Loucy (cell line): ENCODE measurements around the gene CHST14.
"Not testable (repeated sequence)": the region's sequence is repeated elsewhere in the genome, so short reads cannot be mapped to it uniquely, and the experiment has no call there.

Experiments
- H2AFZ ChIP-seq: fragments of 200-600 bp; sonication (generic); 2 replicates; pipeline ENCODE4 v1.6.0; 2016; ENCODE audit warnings: antibody characterized with exemption, mild to moderate bottlenecking, low read length, moderate library complexity
- H3F3A ChIP-seq: fragments of 200-600 bp; 2 replicates; pipeline ENCODE4 v1.6.0; 2016; ENCODE audit warnings: antibody characterized with exemption, low read depth, mild to moderate bottlenecking
- H3K27me3 ChIP-seq: fragments of 200-600 bp; sonication (generic); 2 replicates; pipeline ENCODE4 v1.6.1; 2014; ENCODE audit warnings: low read length, mild to moderate bottlenecking; ENCODE audit not compliant: insufficient read depth, poor library complexity, severe bottlenecking
- H3K36me3 ChIP-seq: fragments of 200-600 bp; sonication (generic); 2 replicates; pipeline ENCODE4 v1.6.1; 2016; ENCODE audit warnings: low read length; ENCODE audit not compliant: insufficient read depth
- H3K4me1 ChIP-seq: fragments of 200-600 bp; sonication (generic); 2 replicates; pipeline ENCODE4 v1.5.1; 2014; ENCODE audit warnings: low read length, mild to moderate bottlenecking; ENCODE audit not compliant: insufficient read depth, poor library complexity, severe bottlenecking
- H3K4me2 ChIP-seq: fragments of 200-600 bp; sonication (generic); 2 replicates; pipeline ENCODE4 v1.6.0; 2014; ENCODE audit warnings: antibody characterized with exemption, low read length, low read depth, mild to moderate bottlenecking; ENCODE audit not compliant: poor library complexity, severe bottlenecking
- H3K4me3 ChIP-seq: fragments of 200-600 bp; sonication (generic); 2 replicates; pipeline ENCODE4 v1.5.1; 2014; ENCODE audit warnings: low read length, mild to moderate bottlenecking, mixed read lengths; ENCODE audit not compliant: poor library complexity, severe bottlenecking
- H3K79me2 ChIP-seq: fragments of 200-600 bp; sonication (generic); 2 replicates; pipeline ENCODE4 v1.6.1; 2014; ENCODE audit warnings: low read length; ENCODE audit not compliant: insufficient read depth
- H3K9ac ChIP-seq: fragments of 200-600 bp; sonication (generic); 2 replicates; pipeline ENCODE4 v1.6.0; 2014; ENCODE audit warnings: mild to moderate bottlenecking, low read depth, low read length, moderate library complexity; ENCODE audit not compliant: poor library complexity, severe bottlenecking
- H3K9me2 ChIP-seq: fragments of 200-600 bp; sonication (generic); replicated peaks from 2 replicates; pipeline ENCODE4 v1.6.1; 2016; ENCODE audit warnings: low read depth, low read length, mixed read lengths
- H3K9me3 ChIP-seq: fragments of 200-600 bp; sonication (generic); 2 replicates; pipeline ENCODE4 v1.6.1; 2014; ENCODE audit warnings: mild to moderate bottlenecking, antibody characterized with exemption, low read length, low read depth; ENCODE audit not compliant: insufficient read depth
- H4K20me1 ChIP-seq: fragments of 200-600 bp; sonication (generic); 2 replicates; pipeline ENCODE4 v1.6.0; 2014; ENCODE audit warnings: antibody characterized with exemption, low read length, mild to moderate bottlenecking; ENCODE audit not compliant: insufficient read depth, poor library complexity, severe bottlenecking
- EZH2phosphoT487 ChIP-seq: fragments of 200-600 bp; IDR thresholded peaks from 2 replicates; pipeline ENCODE4 v1.6.1; 2018; ENCODE audit warnings: antibody characterized with exemption, mild to moderate bottlenecking, moderate library complexity, borderline replicate concordance
- TF ChIP-seq, protein P1 (sequence below): fragments of 200-600 bp; sonication (generic); conservative IDR thresholded peaks from 2 replicates; pipeline ENCODE4 v1.5.1; 2014; ENCODE audit warnings: mild to moderate bottlenecking, antibody characterized with exemption, low read length

CHST14 gene

DNA sequence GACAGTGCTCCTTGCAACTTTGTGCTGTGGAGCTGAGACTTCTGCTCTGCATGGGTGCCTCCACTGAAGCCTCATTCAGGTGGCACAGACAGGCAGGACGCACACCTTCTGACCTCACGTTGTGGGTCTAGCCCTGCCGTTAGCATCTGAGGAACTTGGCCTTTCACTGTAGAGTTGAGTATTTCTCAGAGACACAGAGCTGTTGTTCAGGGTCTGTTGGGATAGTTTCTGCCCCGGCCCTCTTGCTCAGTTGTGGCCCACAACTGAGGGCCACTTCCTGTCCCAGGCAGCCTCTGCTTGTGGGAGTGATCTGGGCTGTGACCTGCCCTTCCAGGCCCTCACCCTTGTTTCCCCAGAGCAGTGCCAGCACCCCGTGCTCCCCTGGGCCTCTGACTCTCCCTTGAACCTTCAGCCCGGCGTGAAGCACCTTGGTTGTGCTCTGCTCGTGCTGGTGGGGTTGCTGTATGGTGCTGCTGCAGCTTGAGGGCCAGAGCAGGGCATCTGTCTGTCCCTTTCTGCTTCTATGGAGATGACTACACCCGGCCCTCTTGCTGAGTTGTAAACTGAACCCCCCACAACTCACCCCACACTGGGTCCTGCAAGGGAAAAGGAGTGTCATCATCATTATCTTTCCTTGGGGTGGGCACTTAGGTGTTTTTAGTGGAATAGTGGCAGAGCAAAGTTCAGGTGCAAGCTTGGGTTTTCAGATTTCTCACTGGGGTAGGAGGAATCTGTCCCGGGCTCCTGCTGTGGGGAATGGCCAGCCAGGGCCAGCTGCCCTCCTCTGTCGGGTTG is 18.3 kb upstream of the CHST14 start:
- no peaks in the 10 kb centered on the region for H3K9me3 ChIP-seq
- H4K20me1 ChIP-seq: peaks cover 61% of the 10 kb centered on the region
- H2AFZ ChIP-seq: no peak overlapping the region
- H3K36me3 ChIP-seq: no peaks in the 10 kb centered on the region
- peak overlapping the region; percentile 16 for H3K9ac ChIP-seq
- peaks cover 99% of the 10 kb centered on the region for H3K79me2 ChIP-seq
- H3K4me1 ChIP-seq: peaks cover 41% of the 10 kb centered on the region
- H3K27me3 ChIP-seq: no peaks in the 10 kb centered on the region
- H3F3A ChIP-seq: no peaks in the 10 kb centered on the region
- peak overlapping the region; percentile 68 for H3K4me2 ChIP-seq
- TF ChIP-seq, protein P1, sequence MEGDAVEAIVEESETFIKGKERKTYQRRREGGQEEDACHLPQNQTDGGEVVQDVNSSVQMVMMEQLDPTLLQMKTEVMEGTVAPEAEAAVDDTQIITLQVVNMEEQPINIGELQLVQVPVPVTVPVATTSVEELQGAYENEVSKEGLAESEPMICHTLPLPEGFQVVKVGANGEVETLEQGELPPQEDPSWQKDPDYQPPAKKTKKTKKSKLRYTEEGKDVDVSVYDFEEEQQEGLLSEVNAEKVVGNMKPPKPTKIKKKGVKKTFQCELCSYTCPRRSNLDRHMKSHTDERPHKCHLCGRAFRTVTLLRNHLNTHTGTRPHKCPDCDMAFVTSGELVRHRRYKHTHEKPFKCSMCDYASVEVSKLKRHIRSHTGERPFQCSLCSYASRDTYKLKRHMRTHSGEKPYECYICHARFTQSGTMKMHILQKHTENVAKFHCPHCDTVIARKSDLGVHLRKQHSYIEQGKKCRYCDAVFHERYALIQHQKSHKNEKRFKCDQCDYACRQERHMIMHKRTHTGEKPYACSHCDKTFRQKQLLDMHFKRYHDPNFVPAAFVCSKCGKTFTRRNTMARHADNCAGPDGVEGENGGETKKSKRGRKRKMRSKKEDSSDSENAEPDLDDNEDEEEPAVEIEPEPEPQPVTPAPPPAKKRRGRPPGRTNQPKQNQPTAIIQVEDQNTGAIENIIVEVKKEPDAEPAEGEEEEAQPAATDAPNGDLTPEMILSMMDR: no peak
- no peak for TF ChIP-seq EZH2phosphoT487
- H3K9me2 ChIP-seq: no peaks in the 10 kb centered on the region
- peak overlapping the region; percentile 19 for H3K4me3 ChIP-seq

DNA sequence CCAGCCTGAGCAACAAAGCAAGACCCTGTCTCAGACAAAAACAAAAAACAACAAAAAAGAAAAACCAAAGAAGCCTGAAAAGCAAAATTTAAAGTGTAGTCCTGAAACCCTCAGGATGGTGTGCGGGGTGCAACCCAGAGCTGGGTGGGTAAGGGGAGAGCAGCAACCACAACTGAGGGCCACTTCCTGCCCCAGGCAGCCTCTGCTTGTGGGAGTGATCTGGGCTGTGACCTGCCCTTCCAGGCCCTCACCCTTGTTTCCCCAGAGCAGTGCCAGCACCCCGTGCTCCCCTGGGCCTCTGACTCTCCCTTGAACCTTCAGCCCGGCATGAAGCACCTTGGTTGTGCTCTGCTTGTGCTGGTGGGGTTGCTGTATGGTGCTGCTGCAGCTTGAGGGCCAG is 16.8 kb upstream of the CHST14 start:
- H4K20me1 ChIP-seq: peaks cover 64% of the 10 kb centered on the region

DNA sequence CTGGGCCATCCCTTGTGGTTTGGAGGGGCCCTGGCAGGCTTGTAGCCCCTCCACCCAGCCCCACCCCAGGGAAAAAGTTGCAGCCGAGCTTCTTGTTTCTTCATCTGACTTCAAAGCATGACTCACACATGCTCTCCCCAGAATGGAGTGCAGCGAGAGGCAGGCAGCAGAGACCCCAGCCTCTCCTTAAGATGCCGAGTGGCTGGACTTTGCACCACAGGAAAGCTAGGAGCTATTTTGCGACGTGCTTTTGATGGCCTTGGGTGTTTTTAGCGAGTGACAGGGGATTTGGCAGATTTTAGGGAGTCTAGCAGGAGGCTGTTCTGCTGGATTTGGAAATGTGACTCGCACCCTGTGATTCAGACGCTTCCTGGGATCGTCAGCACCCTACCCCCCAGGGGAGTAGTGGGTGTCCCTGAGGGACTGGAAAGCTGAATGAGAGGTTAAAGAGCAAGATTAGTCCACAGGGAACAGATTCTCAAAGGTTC is 15.8 kb upstream of the CHST14 start:
- no peak overlapping the region for H2AFZ ChIP-seq
- no peak overlapping the region for H3K4me3 ChIP-seq
- H3F3A ChIP-seq: no peaks in the 10 kb centered on the region
- H3K4me2 ChIP-seq: peak overlapping the region; percentile 68
- H3K9me3 ChIP-seq: no peaks in the 10 kb centered on the region
- peaks cover 63% of the 10 kb centered on the region for H4K20me1 ChIP-seq
- no peaks in the 10 kb centered on the region for H3K9me2 ChIP-seq
- peaks cover 21% of the 10 kb centered on the region; the same call in 1 of the 2 replicates for H3K36me3 ChIP-seq
- no peaks in the 10 kb centered on the region for H3K27me3 ChIP-seq
- peak overlapping the region; percentile 36 for H3K9ac ChIP-seq
- peaks cover 98% of the 10 kb centered on the region for H3K79me2 ChIP-seq
- H3K4me1 ChIP-seq: peaks cover 41% of the 10 kb centered on the region
- no peak for TF ChIP-seq EZH2phosphoT487
- TF ChIP-seq, protein P1: no peak

More for the DNA sequence above, 16.8 kb upstream of the CHST14 start:
- Histone ChIP-seq H3K9ac (peak overlapping the region; percentile 36), H3K79me2 (peaks cover 98% of the 10 kb centered on the region), H3K4me2 (peak overlapping the region; percentile 68), H3K36me3 (peaks cover 11% of the 10 kb centered on the region; the same call in 1 of the 2 replicates), H3K4me1 (peaks cover 41% of the 10 kb centered on the region), H3K4me3 (peak overlapping the region; percentile 39)
- H3K9me2 ChIP-seq, H3K9me3 ChIP-seq, H3F3A ChIP-seq, H3K27me3 ChIP-seq, H2AFZ ChIP-seq: not testable (repeated sequence)
